Upper lobe of right lung (tissue), 1 donor: ENCODE data around the gene EPHA7. TPM values are rescaled to one million over a fixed set of nuclear protein-coding genes. Genes with fewer than 3 reads are reported as not detected.

Experiments used
- ATAC-seq: fragments of 200-7000 bp; cut with Tn5 transposase; one replicate; pipeline ENCODE4 v1.9.1; 2020; ENCODE audit warnings: mild to moderate bottlenecking, moderate library complexity
- DNase-seq: peaks from one replicate; pipeline ENCODE4 v3.0.0-alpha.2; 2020
- H3K27ac ChIP-seq: fragments of 200-600 bp; one replicate; pipeline ENCODE4 v1.8.0; 2022
- H3K27me3 ChIP-seq: fragments of 200-600 bp; one replicate; pipeline ENCODE4 v1.8.0; 2022; ENCODE audit warnings: mild to moderate bottlenecking
- H3K36me3 ChIP-seq: fragments of 200-600 bp; one replicate; pipeline ENCODE4 v1.8.0; 2022
- H3K4me1 ChIP-seq: fragments of 200-600 bp; one replicate; pipeline ENCODE4 v1.8.0; 2022
- H3K4me3 ChIP-seq: fragments of 200-600 bp; one replicate; pipeline ENCODE4 v1.8.0; 2022; ENCODE audit warnings: mild to moderate bottlenecking
- H3K9me3 ChIP-seq: fragments of 200-600 bp; one replicate; pipeline ENCODE4 v1.8.0; 2022
- intact Hi-C: fragments of 100-400 bp; cut with DNase I; formaldehyde crosslinking; loops from one replicate; pipeline ENCODE4 v1.11.0; 2022
- total RNA-seq: library from RNA; stranded (reverse); fragmentation: NEBNext Ultra II Directional; extraction: Animal tissue kit (Norgen Biotek cat#: 25700); gene quantifications from one replicate; pipeline ENCODE4 v1.2.1, GENCODE V29; 2021
- TF ChIP-seq, protein P1 (sequence below): fragments of 200-600 bp; IDR thresholded peaks from one replicate; pipeline ENCODE4 v1.8.0; 2022; ENCODE audit warnings: antibody characterized with exemption
- donor health status: DM: no; HTN: yes; CAD: no; lungs with severe emphysema.

The EPHA7 gene
- total RNA-seq, 1 donor from 2014 or later, result 0.14 TPM

DNA sequence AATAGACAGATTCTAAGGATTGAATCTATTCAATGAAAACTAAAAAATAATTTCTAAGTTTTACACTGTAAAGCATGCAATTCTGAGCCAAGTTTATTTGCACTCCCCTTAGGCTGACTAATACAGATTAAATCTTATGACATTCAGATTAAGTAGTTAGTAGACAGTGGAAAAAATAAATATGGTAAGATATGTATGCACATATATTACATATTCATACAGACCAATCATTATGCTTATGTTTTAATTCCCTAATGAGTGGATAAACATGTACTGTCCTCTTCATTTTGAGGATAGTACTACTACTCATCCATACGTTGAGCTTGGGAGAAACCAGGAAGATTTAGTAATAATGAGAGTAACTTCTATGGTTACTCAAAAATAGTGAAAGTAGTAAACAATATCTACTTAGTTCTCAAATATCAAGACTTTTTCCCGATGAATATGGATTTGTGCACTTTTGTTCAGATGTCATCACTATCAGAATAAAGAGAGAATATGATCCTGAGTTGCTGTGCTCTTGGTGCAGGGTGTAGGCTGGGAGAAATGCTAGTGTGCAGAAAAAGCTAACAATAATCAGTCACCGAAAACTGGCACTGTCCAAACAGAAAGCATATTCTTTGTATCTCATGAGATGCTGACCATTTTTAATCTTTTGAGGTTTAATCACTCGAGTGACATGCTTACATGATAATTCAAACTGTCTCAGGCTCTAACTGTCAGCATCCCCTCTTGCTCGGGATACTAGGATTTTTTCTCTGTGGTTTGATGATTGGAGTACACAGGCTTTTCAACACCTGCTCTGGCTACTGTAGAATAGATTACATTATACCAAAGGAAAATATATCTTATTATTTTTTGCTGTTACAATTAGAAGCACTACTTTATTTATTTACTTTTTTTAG is 111.6 kb downstream of the EPHA7 start:
- no peak for DNase-seq
- intact Hi-C loops, result no loop called here
- no peak overlapping the region for H3K4me3 ChIP-seq
- ATAC-seq, result no peak
- H3K27me3 ChIP-seq, result no peaks in the 10 kb centered on the region
- H3K27ac ChIP-seq, result no peak overlapping the region
- TF ChIP-seq, protein P1, sequence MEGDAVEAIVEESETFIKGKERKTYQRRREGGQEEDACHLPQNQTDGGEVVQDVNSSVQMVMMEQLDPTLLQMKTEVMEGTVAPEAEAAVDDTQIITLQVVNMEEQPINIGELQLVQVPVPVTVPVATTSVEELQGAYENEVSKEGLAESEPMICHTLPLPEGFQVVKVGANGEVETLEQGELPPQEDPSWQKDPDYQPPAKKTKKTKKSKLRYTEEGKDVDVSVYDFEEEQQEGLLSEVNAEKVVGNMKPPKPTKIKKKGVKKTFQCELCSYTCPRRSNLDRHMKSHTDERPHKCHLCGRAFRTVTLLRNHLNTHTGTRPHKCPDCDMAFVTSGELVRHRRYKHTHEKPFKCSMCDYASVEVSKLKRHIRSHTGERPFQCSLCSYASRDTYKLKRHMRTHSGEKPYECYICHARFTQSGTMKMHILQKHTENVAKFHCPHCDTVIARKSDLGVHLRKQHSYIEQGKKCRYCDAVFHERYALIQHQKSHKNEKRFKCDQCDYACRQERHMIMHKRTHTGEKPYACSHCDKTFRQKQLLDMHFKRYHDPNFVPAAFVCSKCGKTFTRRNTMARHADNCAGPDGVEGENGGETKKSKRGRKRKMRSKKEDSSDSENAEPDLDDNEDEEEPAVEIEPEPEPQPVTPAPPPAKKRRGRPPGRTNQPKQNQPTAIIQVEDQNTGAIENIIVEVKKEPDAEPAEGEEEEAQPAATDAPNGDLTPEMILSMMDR, result no peak
- H3K4me1 ChIP-seq, result no peaks in the 10 kb centered on the region
- no peaks in the 10 kb centered on the region for H3K9me3 ChIP-seq
- H3K36me3 ChIP-seq, result no peaks in the 10 kb centered on the region

DNA sequence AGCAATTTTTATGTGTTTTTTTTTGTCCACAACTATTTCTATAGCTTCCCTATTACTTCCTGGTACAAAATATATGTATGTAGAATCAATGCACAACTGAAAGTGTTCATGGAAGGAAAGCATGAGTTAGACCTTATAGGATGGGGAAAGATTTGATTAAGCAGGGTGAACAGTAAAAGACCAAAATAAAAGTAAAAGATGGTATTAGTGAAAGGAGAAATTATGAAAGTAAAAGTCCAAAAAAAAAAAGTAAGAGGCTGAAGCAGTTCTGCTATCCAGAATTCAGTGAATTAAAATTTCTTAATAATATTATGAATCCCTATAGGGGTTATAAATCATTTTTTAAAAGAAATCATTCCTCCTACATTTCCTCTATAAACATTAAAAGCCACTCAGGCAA is 114.3 kb downstream of the EPHA7 start:
- no peaks in the 10 kb centered on the region for H3K27me3 ChIP-seq
- DNase-seq, result no peak
- no peak overlapping the region for H3K27ac ChIP-seq
- H3K4me3 ChIP-seq, result no peak overlapping the region
- H3K4me1 ChIP-seq, result no peaks in the 10 kb centered on the region
- no peaks in the 10 kb centered on the region for H3K36me3 ChIP-seq
- intact Hi-C loops, result no loop called here
- ATAC-seq, result no peak
- no peaks in the 10 kb centered on the region for H3K9me3 ChIP-seq
- TF ChIP-seq, protein P1, result no peak

DNA sequence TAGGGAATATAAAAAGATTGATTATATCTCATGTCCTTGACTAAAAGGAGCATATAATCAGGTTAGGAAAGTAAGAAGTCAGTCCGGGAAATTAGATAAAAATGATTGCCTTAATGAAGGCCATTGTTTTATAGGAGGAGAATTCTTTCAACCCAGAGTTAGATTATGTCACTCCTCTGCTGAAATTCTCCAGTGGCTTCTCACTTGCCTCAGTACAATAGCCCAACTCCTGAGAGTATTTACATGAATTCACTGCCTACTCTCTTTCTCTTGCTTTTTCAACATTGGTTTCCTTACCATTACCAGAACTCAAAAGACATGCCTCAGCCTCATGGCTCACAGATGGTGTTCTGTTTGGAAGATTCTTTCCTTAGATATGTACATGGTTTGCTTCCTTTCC is 114.9 kb downstream of the EPHA7 start:
- no peaks in the 10 kb centered on the region for H3K4me1 ChIP-seq
- TF ChIP-seq, protein P1, result no peak
- no peak overlapping the region for H3K27ac ChIP-seq
- H3K27me3 ChIP-seq, result no peaks in the 10 kb centered on the region
- DNase-seq (no peak), ATAC-seq (no peak)
- intact Hi-C loops, result no loop called here
- H3K4me3 ChIP-seq, result no peak overlapping the region
- no peaks in the 10 kb centered on the region for H3K36me3 ChIP-seq
- no peaks in the 10 kb centered on the region for H3K9me3 ChIP-seq

DNA sequence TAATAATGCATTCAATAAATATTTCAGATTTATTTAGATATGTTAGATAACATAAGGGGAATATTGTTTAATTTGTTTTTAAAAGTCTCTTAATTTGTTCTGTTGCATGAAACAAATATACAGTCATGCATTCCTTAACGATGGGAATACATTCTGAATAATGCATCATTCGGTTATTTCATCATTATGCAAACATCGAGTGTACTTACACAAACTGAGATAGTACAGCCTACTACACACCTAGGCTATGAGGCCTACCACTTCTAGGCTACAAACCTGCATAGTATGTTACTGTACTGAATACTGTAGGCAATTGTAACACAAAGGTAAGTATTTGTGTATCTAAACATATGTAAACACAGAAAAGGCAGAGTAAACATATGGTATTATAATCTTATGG is 118.7 kb downstream of the EPHA7 start:
- no peaks in the 10 kb centered on the region for H3K27me3 ChIP-seq
- no peak overlapping the region for H3K4me3 ChIP-seq
- DNase-seq (no peak), ATAC-seq (no peak)
- TF ChIP-seq, protein P1, result no peak
- H3K9me3 ChIP-seq, result no peaks in the 10 kb centered on the region
- H3K36me3 ChIP-seq, result no peaks in the 10 kb centered on the region
- no peak overlapping the region for H3K27ac ChIP-seq
- no peaks in the 10 kb centered on the region for H3K4me1 ChIP-seq
- intact Hi-C loops, result no loop called here

DNA sequence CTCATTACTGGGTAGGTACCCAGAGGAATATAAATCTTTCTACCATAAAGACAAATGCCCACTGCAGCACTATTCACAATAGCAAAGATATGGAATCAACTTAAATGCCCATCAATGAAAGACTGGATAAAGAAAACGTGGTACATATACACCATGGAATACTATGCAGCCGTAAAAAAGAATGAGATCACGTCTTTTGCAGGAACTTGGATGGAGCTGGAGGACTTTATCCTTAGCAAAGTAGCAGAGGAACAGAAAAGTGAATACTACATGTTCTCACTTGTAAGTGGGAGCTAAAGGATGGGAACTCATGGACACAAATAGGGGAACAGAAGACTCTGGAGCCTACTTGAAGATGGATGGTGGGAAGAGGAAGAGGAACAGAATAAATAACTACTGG is 119.7 kb downstream of the EPHA7 start:
- H3K36me3 ChIP-seq, result no peaks in the 10 kb centered on the region
- H3K27me3 ChIP-seq, result no peaks in the 10 kb centered on the region
- H3K4me1 ChIP-seq, result no peaks in the 10 kb centered on the region
- intact Hi-C loops, result no loop called here
- ATAC-seq (no peak), DNase-seq (no peak)
- H3K9me3 ChIP-seq, result no peaks in the 10 kb centered on the region
- no peak overlapping the region for H3K27ac ChIP-seq
- TF ChIP-seq, protein P1, result no peak
- no peak overlapping the region for H3K4me3 ChIP-seq
